Activated B cell treated with CpG ODN at 0.5 μM for 24 hours (primary cell): ENCODE measurements around the gene MALAT1. TPM values are rescaled to one million over a fixed set of nuclear protein-coding genes. Genes with fewer than 3 reads are reported as not detected.
A peak's percentile ranks its signal among the peaks of the same experiment; 100 is the strongest.

ENCODE experiments used
- ATAC-seq: fragments of 200-7000 bp; cut with Tn5 transposase; one replicate; pipeline ENCODE4 v1.10.0; 2021; ENCODE audit warnings: low read depth, mild to moderate bottlenecking, moderate library complexity
- CTCF ChIA-PET: fragments of 350-600 bp; sonication (Branson Sonifier 250); formaldehyde crosslinking; loops from one replicate; lab custom pipeline; 2021; ENCODE audit warnings: antibody characterized with exemption; lab: Charles Lee
- POLR2A ChIA-PET: fragments of 350-600 bp; sonication (Branson Sonifier 250); formaldehyde crosslinking; loops from one replicate; lab custom pipeline; 2021; ENCODE audit warnings: antibody characterized with exemption; lab: Charles Lee
- DNase-seq: peaks from one replicate; pipeline ENCODE4 v3.0.0; 2022
- H3K27ac Mint-ChIP-seq: one replicate; pipeline ENCODE4 v1.8.0; 2020; ENCODE audit warnings: mixed read lengths
- H3K27me3 Mint-ChIP-seq: one replicate; pipeline ENCODE4 v1.8.0; 2021; ENCODE audit warnings: mixed read lengths
- H3K36me3 Mint-ChIP-seq: one replicate; pipeline ENCODE4 v1.8.0; 2021; ENCODE audit warnings: low read depth, mixed read lengths
- H3K4me1 Mint-ChIP-seq: one replicate; pipeline ENCODE4 v1.8.0; 2021; ENCODE audit warnings: mixed read lengths
- H3K4me3 Mint-ChIP-seq: one replicate; pipeline ENCODE4 v1.8.0; 2020; ENCODE audit warnings: mild to moderate bottlenecking, mixed read lengths
- H3K9me3 Mint-ChIP-seq: one replicate; pipeline ENCODE4 v1.8.0; 2020; ENCODE audit warnings: mixed read lengths
- intact Hi-C: fragments of 100-400 bp; cut with micrococcal nuclease; formaldehyde crosslinking; loops from one replicate; pipeline ENCODE4 v1.15.1; 2024
- total RNA-seq: library from RNA; stranded (reverse); gene quantifications from 2 replicates; pipeline ENCODE4 v1.2.3, GENCODE V29; 2022
- TF ChIP-seq, protein P1 (sequence below): fragments of 200-600 bp; IDR thresholded peaks from one replicate; pipeline ENCODE4 v1.8.0; 2022; ENCODE audit warnings: antibody characterized with exemption, mild to moderate bottlenecking

The MALAT1 gene
- total RNA-seq, 1 donor from 2014 or later = 18,961 TPM

DNA sequence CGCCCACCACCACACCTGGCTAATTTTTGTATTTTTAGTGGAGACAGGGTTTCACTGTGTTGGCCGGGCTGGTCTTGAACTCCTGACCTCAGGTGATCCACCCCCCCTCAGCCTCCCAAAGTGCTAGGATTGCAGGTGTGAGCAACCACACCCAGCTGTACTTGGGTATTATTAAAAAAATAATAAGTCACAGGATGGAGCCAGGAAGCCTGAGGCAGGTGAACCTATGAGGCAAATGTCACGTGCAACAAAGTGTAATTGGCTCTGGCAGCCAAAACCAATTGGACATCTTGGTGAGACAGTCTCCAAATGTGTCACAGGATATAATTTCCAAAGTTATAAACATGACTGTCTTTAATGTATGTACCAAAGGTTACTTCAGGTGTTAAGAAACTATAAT lies 24.0 kb upstream of the MALAT1 start:
- Mint-ChIP-seq H3K4me1 (peaks cover 40% of the 10 kb centered on the region), H3K27ac (peak overlapping the region; percentile 50), H3K27me3 (no peaks in the 10 kb centered on the region), H3K4me3 (peak overlapping the region; percentile 2), H3K9me3 (no peaks in the 10 kb centered on the region), H3K36me3 (peaks cover 4% of the 10 kb centered on the region)
- ChIA-PET POLR2A (interaction anchor here (1.1 to 25.9 kb wide), 4 partner anchors 20 to 213 kb away, joined by 3 to 1949 read pairs (median 164); partner anchors contain the start of genes MALAT1, NEAT1 and POLA2), CTCF (interaction anchor here (1.7 kb wide), 1 partner anchor 59 kb away, joined by 5 read pairs; no protein-coding TSS in a partner anchor)
- TF ChIP-seq, protein P1, sequence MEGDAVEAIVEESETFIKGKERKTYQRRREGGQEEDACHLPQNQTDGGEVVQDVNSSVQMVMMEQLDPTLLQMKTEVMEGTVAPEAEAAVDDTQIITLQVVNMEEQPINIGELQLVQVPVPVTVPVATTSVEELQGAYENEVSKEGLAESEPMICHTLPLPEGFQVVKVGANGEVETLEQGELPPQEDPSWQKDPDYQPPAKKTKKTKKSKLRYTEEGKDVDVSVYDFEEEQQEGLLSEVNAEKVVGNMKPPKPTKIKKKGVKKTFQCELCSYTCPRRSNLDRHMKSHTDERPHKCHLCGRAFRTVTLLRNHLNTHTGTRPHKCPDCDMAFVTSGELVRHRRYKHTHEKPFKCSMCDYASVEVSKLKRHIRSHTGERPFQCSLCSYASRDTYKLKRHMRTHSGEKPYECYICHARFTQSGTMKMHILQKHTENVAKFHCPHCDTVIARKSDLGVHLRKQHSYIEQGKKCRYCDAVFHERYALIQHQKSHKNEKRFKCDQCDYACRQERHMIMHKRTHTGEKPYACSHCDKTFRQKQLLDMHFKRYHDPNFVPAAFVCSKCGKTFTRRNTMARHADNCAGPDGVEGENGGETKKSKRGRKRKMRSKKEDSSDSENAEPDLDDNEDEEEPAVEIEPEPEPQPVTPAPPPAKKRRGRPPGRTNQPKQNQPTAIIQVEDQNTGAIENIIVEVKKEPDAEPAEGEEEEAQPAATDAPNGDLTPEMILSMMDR = no peak
- intact Hi-C loops = no loop called here
- ATAC-seq (no peak), DNase-seq (no peak)

DNA sequence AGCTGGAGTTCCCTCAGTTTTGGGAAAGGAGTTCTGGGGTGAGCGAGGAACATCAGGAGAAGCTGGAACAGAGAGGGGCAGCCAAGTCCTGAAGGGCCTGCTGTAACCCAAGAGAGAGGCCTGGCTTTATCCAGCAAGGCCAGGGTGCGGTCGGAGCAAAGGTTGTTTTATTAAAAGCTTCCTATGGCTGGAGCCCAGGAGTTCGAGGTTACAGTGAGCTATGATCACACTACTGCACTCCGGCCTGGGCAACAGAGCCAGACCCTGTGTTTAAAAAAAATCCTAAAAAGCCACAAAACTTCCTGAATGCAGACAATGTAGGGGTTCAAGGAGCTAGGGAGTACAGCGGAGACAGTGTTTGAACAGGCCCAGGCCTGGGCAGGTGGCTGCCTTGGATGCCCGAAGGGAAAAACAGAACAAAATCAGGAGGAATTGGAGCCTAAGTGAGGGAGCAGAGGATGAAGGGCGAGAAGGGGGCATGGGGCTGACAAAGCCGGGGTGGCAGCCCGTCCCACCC lies 22.2 kb upstream of the MALAT1 start:
- CTCF ChIA-PET = interaction anchor here (0.9 to 1.0 kb wide), 2 partner anchors 54 to 61 kb away, joined by 3 read pairs; partner anchors contain the start of gene NEAT1
- ATAC-seq = no peak
- TF ChIP-seq, protein P1 = no peak
- intact Hi-C loops = loop anchor here (1.0 to 2.0 kb wide), 4 partner anchors 12 to 94 kb away; partner anchors contain the start of gene SLC25A45
- Mint-ChIP-seq H3K27me3 (no peaks in the 10 kb centered on the region), H3K36me3 (peaks cover 4% of the 10 kb centered on the region), H3K4me1 (peaks cover 29% of the 10 kb centered on the region), H3K27ac (peak overlapping the region; percentile 93), H3K9me3 (no peaks in the 10 kb centered on the region), H3K4me3 (peak overlapping the region; percentile 96)
- POLR2A ChIA-PET = interaction anchor here (0.7 to 25.9 kb wide), 17 partner anchors 12 to 111 kb away, joined by 3 to 1949 read pairs (median 10); partner anchors contain the start of genes MALAT1, NEAT1 and SLC25A45
- no peak for DNase-seq

- Mint-ChIP-seq H3K9me3 (no peaks in the 10 kb centered on the region), H3K4me3 (peak overlapping the region; percentile 96), H3K27ac (peak overlapping the region; percentile 99), H3K27me3 (no peaks in the 10 kb centered on the region), H3K36me3 (peaks cover 4% of the 10 kb centered on the region), H3K4me1 (peaks cover 24% of the 10 kb centered on the region)
- CTCF ChIA-PET = interaction anchor here (0.7 to 1.5 kb wide), 4 partner anchors 16 to 55 kb away, joined by 3 to 5 read pairs (median 3); partner anchors contain the start of gene NEAT1
- POLR2A ChIA-PET = interaction anchor here (0.6 to 25.9 kb wide), 21 partner anchors 8 to 234 kb away, joined by 3 to 1949 read pairs (median 9); partner anchors contain the start of genes MALAT1, NEAT1 and SLC25A45
- DNase-seq = peak; percentile 92
- ATAC-seq = peak; percentile 86
- intact Hi-C loops = loop anchor here (1.0 to 2.0 kb wide), 4 partner anchors 11 to 95 kb away; partner anchors contain the start of gene SLC25A45
- TF ChIP-seq, protein P1 = no peak
Observed at GRCh38 chr11:65477149-65477965, 21.5 kb upstream of the MALAT1 start.

GRCh38 chr11:65478388-65479183 lies 20.3 kb upstream of the MALAT1 start:
- no peak for ATAC-seq
- Mint-ChIP-seq H3K36me3 (peaks cover 4% of the 10 kb centered on the region), H3K27me3 (no peaks in the 10 kb centered on the region), H3K9me3 (no peaks in the 10 kb centered on the region), H3K4me3 (no peak overlapping the region), H3K4me1 (peaks cover 17% of the 10 kb centered on the region), H3K27ac (no peak overlapping the region)
- POLR2A ChIA-PET = interaction anchor here (0.6 to 25.9 kb wide), 17 partner anchors 14 to 161 kb away, joined by 3 to 1949 read pairs (median 9); partner anchors contain the start of genes MALAT1, NEAT1 and SLC25A45
- CTCF ChIA-PET = interaction anchor here (0.8 to 1.9 kb wide), 7 partner anchors 9 to 100 kb away, joined by 3 to 13 read pairs (median 3); partner anchors contain the start of gene MALAT1
- intact Hi-C loops = no loop called here
- TF ChIP-seq, protein P1 = no peak
- DNase-seq = no peak
